Karpas-422 (cell line): ENCODE data around the gene FOXG1. TPM values are rescaled to one million over a fixed set of nuclear protein-coding genes. Genes with fewer than 3 reads are reported as not detected.

Source experiments
- DNase-seq: peaks from one replicate; pipeline ENCODE4 v3.0.0-alpha.2; 2015
- H2AFZ ChIP-seq: fragments of 200-600 bp; sonication (generic); 2 replicates; pipeline ENCODE4 v1.6.1; 2014; ENCODE audit warnings: antibody characterized with exemption, low read length, mixed read lengths
- H3K27ac ChIP-seq: fragments of 200-600 bp; sonication (generic); 2 replicates; pipeline ENCODE4 v1.5.1; 2014; ENCODE audit warnings: mild to moderate bottlenecking, low read length, moderate library complexity
- H3K27me3 ChIP-seq: fragments of 200-600 bp; sonication (generic); 2 replicates; pipeline ENCODE4 v1.6.1; 2014; ENCODE audit warnings: low read length, mixed read lengths
- H3K36me3 ChIP-seq: fragments of 200-600 bp; sonication (generic); 2 replicates; pipeline ENCODE4 v1.6.1; 2014; ENCODE audit warnings: low read length, mixed read lengths; ENCODE audit not compliant: insufficient read depth
- H3K4me1 ChIP-seq: fragments of 200-600 bp; sonication (generic); 2 replicates; pipeline ENCODE4 v1.6.1; 2014; ENCODE audit warnings: mild to moderate bottlenecking, low read length, mixed read lengths
- H3K4me2 ChIP-seq: fragments of 200-600 bp; sonication (generic); 2 replicates; pipeline ENCODE4 v1.6.1; 2014; ENCODE audit warnings: low read length, low read depth, mild to moderate bottlenecking; ENCODE audit not compliant: poor library complexity, severe bottlenecking
- H3K4me3 ChIP-seq: fragments of 200-600 bp; sonication (generic); 2 replicates; pipeline ENCODE4 v1.5.1; 2014; ENCODE audit warnings: mild to moderate bottlenecking, antibody characterized with exemption, low read length, mixed read lengths
- H3K79me2 ChIP-seq: fragments of 200-600 bp; sonication (generic); 2 replicates; pipeline ENCODE4 v1.6.1; 2014; ENCODE audit warnings: mild to moderate bottlenecking, low read length, mixed read lengths
- H3K9ac ChIP-seq: fragments of 200-600 bp; sonication (generic); 2 replicates; pipeline ENCODE4 v1.6.0; 2014; ENCODE audit warnings: low read length
- H3K9me2 ChIP-seq: fragments of 200-600 bp; sonication (generic), shearing (Covaris generic); replicated peaks from 2 replicates; pipeline ENCODE4 v1.6.0; 2014; ENCODE audit warnings: mild to moderate bottlenecking, low read length, moderate library complexity; ENCODE audit not compliant: insufficient read depth
- H3K9me3 ChIP-seq: fragments of 300-700, 200-600 bp; sonication (generic); 2 replicates; pipeline ENCODE4 v1.6.1; 2014; ENCODE audit warnings: low read length, mixed read lengths
- H4K20me1 ChIP-seq: fragments of 200-600 bp; sonication (generic); 2 replicates; pipeline ENCODE4 v1.6.1; 2014; ENCODE audit warnings: mild to moderate bottlenecking, antibody characterized with exemption, low read length, low read depth; ENCODE audit not compliant: insufficient read depth
- total RNA-seq: library from RNA; depleted of rRNA; stranded (reverse); fragments of >200 nt; shearing (Covaris generic); gene quantifications from 2 replicates; pipeline ENCODE4 v1.2.3, GENCODE V29; 2014; ENCODE audit warnings: low replicate concordance

FOXG1 gene
- total RNA-seq, 1 experiment from 2014 or later = not detected

- Histone ChIP-seq H3K27me3 (no peaks in the 10 kb centered on the region), H3K36me3 (no peaks in the 10 kb centered on the region), H3K9me3 (peaks cover 62% of the 10 kb centered on the region), H3K9ac (no peak overlapping the region), H4K20me1 (no peaks in the 10 kb centered on the region), H2AFZ (no peak overlapping the region), H3K9me2 (no peaks in the 10 kb centered on the region), H3K27ac (no peak overlapping the region), H3K4me3 (no peak overlapping the region), H3K4me1 (no peaks in the 10 kb centered on the region), H3K79me2 (no peaks in the 10 kb centered on the region), H3K4me2 (no peak overlapping the region)
- no peak for DNase-seq
Measured at GRCh38 chr14:28764257-28765160, 2.1 kb upstream of the FOXG1 start.

- no peaks in the 10 kb centered on the region for H3K36me3 ChIP-seq
- H3K4me2 ChIP-seq = no peak overlapping the region
- no peak for DNase-seq
Measured at GRCh38 chr14:28765169-28765830, 1.3 kb upstream of the FOXG1 start.

GRCh38 chr14:28765831-28766468 is 637 bp upstream of the FOXG1 start:
- no peak overlapping the region for H3K4me2 ChIP-seq
- no peaks in the 10 kb centered on the region for H3K27me3 ChIP-seq
- no peaks in the 10 kb centered on the region for H3K36me3 ChIP-seq
- H3K4me1 ChIP-seq = no peaks in the 10 kb centered on the region
- H2AFZ ChIP-seq = no peak overlapping the region
- H3K79me2 ChIP-seq = no peaks in the 10 kb centered on the region
- H4K20me1 ChIP-seq = no peaks in the 10 kb centered on the region
- no peak overlapping the region for H3K4me3 ChIP-seq
- H3K27ac ChIP-seq = no peak overlapping the region
- peaks cover 63% of the 10 kb centered on the region for H3K9me3 ChIP-seq
- no peak overlapping the region for H3K9ac ChIP-seq
- H3K9me2 ChIP-seq = no peaks in the 10 kb centered on the region
- no peak for DNase-seq

More at GRCh38 chr14:28765169-28765830, 1.3 kb upstream of the FOXG1 start:
- H3K9me3 ChIP-seq = peaks cover 62% of the 10 kb centered on the region
- H3K27me3 ChIP-seq = no peaks in the 10 kb centered on the region
- no peaks in the 10 kb centered on the region for H3K9me2 ChIP-seq
- no peaks in the 10 kb centered on the region for H3K4me1 ChIP-seq
- H3K79me2 ChIP-seq = no peaks in the 10 kb centered on the region
- H3K9ac ChIP-seq = no peak overlapping the region
- no peak overlapping the region for H3K4me3 ChIP-seq
- H2AFZ ChIP-seq = no peak overlapping the region
- no peaks in the 10 kb centered on the region for H4K20me1 ChIP-seq
- H3K27ac ChIP-seq = no peak overlapping the region

- Histone ChIP-seq H4K20me1 (no peaks in the 10 kb centered on the region), H3K27me3 (no peaks in the 10 kb centered on the region), H3K4me3 (no peak overlapping the region), H3K4me2 (no peak overlapping the region), H3K79me2 (no peaks in the 10 kb centered on the region), H2AFZ (no peak overlapping the region), H3K9me2 (no peaks in the 10 kb centered on the region), H3K27ac (no peak overlapping the region), H3K36me3 (no peaks in the 10 kb centered on the region), H3K4me1 (no peaks in the 10 kb centered on the region), H3K9me3 (peaks cover 51% of the 10 kb centered on the region), H3K9ac (no peak overlapping the region)
- DNase-seq = no peak
Measured at GRCh38 chr14:28767030-28767852, 654 bp downstream of the FOXG1 start.

GRCh38 chr14:28767853-28768741 is 1.5 kb downstream of the FOXG1 start:
- no peak overlapping the region for H3K4me3 ChIP-seq
- peaks cover 52% of the 10 kb centered on the region for H3K9me3 ChIP-seq
- no peak overlapping the region for H3K27ac ChIP-seq
- H3K9ac ChIP-seq = no peak overlapping the region
- H2AFZ ChIP-seq = no peak overlapping the region
- no peaks in the 10 kb centered on the region for H3K4me1 ChIP-seq
- H3K27me3 ChIP-seq = no peaks in the 10 kb centered on the region
- H3K4me2 ChIP-seq = no peak overlapping the region
- no peaks in the 10 kb centered on the region for H3K79me2 ChIP-seq
- no peaks in the 10 kb centered on the region for H3K36me3 ChIP-seq
- H4K20me1 ChIP-seq = no peaks in the 10 kb centered on the region
- H3K9me2 ChIP-seq = no peaks in the 10 kb centered on the region
- no peak for DNase-seq

GRCh38 chr14:28769276-28769880 is 2.8 kb downstream of the FOXG1 start:
- Histone ChIP-seq H3K27me3 (no peaks in the 10 kb centered on the region), H3K9me2 (no peaks in the 10 kb centered on the region), H4K20me1 (no peaks in the 10 kb centered on the region), H3K36me3 (no peaks in the 10 kb centered on the region), H3K4me2 (no peak overlapping the region), H3K9ac (no peak overlapping the region), H3K4me3 (no peak overlapping the region), H3K9me3 (peaks cover 54% of the 10 kb centered on the region), H3K79me2 (no peaks in the 10 kb centered on the region), H2AFZ (no peak overlapping the region), H3K4me1 (no peaks in the 10 kb centered on the region), H3K27ac (no peak overlapping the region)
- no peak for DNase-seq

- Histone ChIP-seq H3K27me3 (no peaks in the 10 kb centered on the region), H3K79me2 (no peaks in the 10 kb centered on the region), H3K4me2 (no peak overlapping the region), H2AFZ (no peak overlapping the region), H3K36me3 (no peaks in the 10 kb centered on the region), H3K4me3 (no peak overlapping the region), H3K9ac (no peak overlapping the region), H3K9me2 (no peaks in the 10 kb centered on the region), H3K4me1 (no peaks in the 10 kb centered on the region), H3K27ac (no peak overlapping the region), H3K9me3 (peaks cover 49% of the 10 kb centered on the region), H4K20me1 (no peaks in the 10 kb centered on the region)
- no peak for DNase-seq
Measured at GRCh38 chr14:28770061-28770460, 3.5 kb downstream of the FOXG1 start.
